Bone marrow (tissue), 2 donors: ENCODE results near the gene OXCT1.

Source experiments
- DNase-seq, 2 donors: peaks; one replicate each; lab custom pipeline; 2025; lab: John Stamatoyannopoulos, UW

Gene OXCT1

GRCh38 chr5:41869724-41870626 is at the start of gene OXCT1:
Gene OXCT1, minus strand, starts transcription at chr5:41870425. Its CDS starts 67 bp downstream, at chr5:41870358.
- peak; percentile 63 to 75 for DNase-seq

GRCh38 chr5:41918105-41918504 is 47.9 kb upstream of the OXCT1 start:
- DNase-seq: no peak

- DNase-seq: no peak
Observed at GRCh38 chr5:41908374-41909079, 38.3 kb upstream of the OXCT1 start.

- no peak for DNase-seq
Observed at GRCh38 chr5:41906151-41906550, 35.9 kb upstream of the OXCT1 start.

GRCh38 chr5:41903892-41904799 is 33.9 kb upstream of the OXCT1 start, which contains the start of gene RIMOC1:
Gene RIMOC1, plus strand, starts transcription at chr5:41904344. Its CDS starts 24 bp downstream, at chr5:41904368.
- DNase-seq: peak; percentile 87 to 96

GRCh38 chr5:41903382-41903891 is 33.2 kb upstream of the OXCT1 start:
- DNase-seq: no peak

GRCh38 chr5:41896230-41896629 is 26.0 kb upstream of the OXCT1 start:
- no peak for DNase-seq

GRCh38 chr5:41893074-41893851 is 23.0 kb upstream of the OXCT1 start:
- DNase-seq: no peak

- DNase-seq: no peak
Observed at GRCh38 chr5:41892031-41892430, 21.8 kb upstream of the OXCT1 start.

GRCh38 chr5:41891066-41891707 is 21.0 kb upstream of the OXCT1 start:
- no peak for DNase-seq

GRCh38 chr5:41885286-41885685 is 15.1 kb upstream of the OXCT1 start:
- DNase-seq: no peak

GRCh38 chr5:41883936-41884335 is 13.7 kb upstream of the OXCT1 start:
- no peak for DNase-seq

GRCh38 chr5:41883243-41883642 is 13.0 kb upstream of the OXCT1 start:
- no peak for DNase-seq

- DNase-seq: no peak
Observed at GRCh38 chr5:41882765-41883164, 12.5 kb upstream of the OXCT1 start.

- no peak for DNase-seq
Observed at GRCh38 chr5:41878643-41879478, 8.6 kb upstream of the OXCT1 start.

- DNase-seq: no peak
Observed at GRCh38 chr5:41878173-41878572, 7.9 kb upstream of the OXCT1 start.

- no peak for DNase-seq
Observed at GRCh38 chr5:41877408-41877807, 7.2 kb upstream of the OXCT1 start.

GRCh38 chr5:41876678-41877077 is 6.5 kb upstream of the OXCT1 start:
- DNase-seq: no peak

- DNase-seq: no peak
Observed at GRCh38 chr5:41875121-41875520, 4.9 kb upstream of the OXCT1 start.
